KOPT-K1 (cell line): Measurements from ENCODE around the gene PRR3.

Experiments
- H3K27ac ChIP-seq: fragments of 200-600 bp; sonication (generic); 2 replicates; pipeline ENCODE4 v1.5.1; 2016; ENCODE audit warnings: antibody characterized with exemption, mild to moderate bottlenecking, low read depth, low read length; ENCODE audit not compliant: poor library complexity, severe bottlenecking
- H3K36me3 ChIP-seq: fragments of 200-600 bp; sonication (generic); 2 replicates; pipeline ENCODE4 v1.5.1; 2017; ENCODE audit warnings: antibody characterized with exemption, mild to moderate bottlenecking, low read length, moderate library complexity; ENCODE audit not compliant: insufficient read depth
- H3K9me3 ChIP-seq: fragments of 200-600 bp; sonication (generic); 2 replicates; pipeline ENCODE4 v1.5.1; 2017; ENCODE audit warnings: antibody characterized with exemption, low read length, mild to moderate bottlenecking; ENCODE audit not compliant: insufficient read depth, poor library complexity, severe bottlenecking

Gene PRR3

DNA sequence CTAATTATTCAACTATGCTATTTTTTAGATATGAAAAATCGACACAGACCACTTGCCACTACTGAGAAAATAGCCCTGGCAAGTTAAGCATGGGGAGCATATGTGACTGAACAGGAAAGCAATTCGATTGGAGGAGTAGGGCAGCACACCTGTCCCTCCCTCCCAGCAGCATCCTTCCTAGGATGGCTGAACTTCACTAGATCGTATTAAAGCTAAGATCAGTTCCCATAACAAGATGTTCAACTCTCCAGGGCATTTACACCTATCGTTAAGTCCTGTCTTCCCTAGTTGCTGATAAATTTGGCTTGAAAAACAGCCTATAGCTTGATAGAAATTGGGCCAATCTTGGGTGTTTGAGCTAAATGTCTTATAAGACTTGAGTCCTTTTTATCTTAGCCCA lies 53.0 kb downstream of the PRR3 start:
- Histone ChIP-seq H3K9me3 (no peaks in the 10 kb centered on the region), H3K36me3 (peaks cover 91% of the 10 kb centered on the region)

DNA sequence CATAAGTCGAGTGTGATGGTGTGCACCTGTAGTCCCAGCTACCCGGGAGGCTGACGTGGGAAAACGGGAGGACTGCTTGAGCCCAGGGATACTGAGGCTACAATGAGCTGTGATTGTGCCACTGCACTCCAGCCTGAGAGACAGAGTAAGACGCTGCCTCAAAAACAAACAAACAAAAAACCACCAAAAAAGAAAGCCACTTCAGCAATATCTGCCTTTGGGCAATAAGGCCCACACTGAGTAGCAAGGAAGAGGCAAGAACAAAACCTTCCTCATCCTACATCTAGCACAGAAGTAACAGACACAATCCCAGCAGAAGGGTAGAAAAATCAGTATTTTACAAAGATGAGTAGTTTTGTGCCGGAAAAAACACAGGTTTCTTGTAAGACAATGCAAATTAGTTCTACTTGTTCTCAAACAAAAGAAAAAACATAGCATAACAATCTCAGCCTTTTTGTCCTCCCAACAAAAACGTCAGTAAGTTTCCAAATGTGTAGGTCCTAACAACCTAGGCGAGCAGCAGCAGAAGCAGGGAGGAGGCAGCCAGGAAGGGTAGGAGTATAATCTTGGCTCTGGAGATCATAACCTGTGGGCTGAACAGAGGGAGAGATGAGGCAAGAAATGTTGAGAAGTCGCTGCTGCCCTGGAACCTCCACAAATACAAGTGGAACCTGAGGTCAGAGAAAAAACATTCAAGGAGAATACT lies 54.2 kb downstream of the PRR3 start:
- H3K9me3 ChIP-seq: no peaks in the 10 kb centered on the region
- H3K27ac ChIP-seq: peak overlapping the region; percentile 95
- H3K36me3 ChIP-seq: peaks cover 84% of the 10 kb centered on the region

More for the DNA sequence above, 53.0 kb downstream of the PRR3 start:
- H3K27ac ChIP-seq: peak overlapping the region; percentile 95

DNA sequence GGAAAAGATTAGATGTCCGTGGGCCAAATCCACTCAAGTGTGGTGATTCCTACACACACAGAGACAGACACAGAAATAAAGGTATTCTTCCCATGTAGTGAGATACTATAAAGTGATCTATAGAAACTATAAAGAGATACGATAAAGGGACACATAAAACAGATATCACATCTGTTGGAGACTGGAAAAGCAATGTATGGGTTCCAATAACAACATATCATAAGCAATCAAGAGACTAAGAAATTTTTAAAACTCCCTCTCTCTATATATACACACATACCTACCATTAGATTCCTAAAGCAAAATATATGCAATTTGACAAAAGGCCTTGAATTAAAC lies 54.7 kb downstream of the PRR3 start:
- Histone ChIP-seq H3K9me3 (no peaks in the 10 kb centered on the region), H3K36me3 (peaks cover 84% of the 10 kb centered on the region), H3K27ac (peak overlapping the region; percentile 95)

DNA sequence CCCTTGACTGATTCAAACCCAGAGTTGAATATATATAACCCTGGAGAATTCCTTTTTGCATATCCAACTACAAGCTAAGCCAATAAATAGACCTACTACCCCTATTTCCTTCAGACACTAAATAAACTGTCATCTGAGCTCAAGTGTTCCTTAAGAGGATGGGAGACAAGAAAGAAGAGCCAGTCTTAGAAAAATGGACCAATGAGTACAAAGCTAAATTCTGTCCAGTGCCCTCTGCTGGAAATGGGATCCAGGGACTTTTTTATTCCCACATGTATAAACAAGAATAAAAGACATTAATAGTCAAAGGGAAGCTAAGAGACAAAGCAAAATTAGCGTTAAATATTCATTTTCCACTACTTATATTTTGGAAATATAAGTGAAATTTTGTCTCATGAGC lies 55.1 kb downstream of the PRR3 start:
- Histone ChIP-seq H3K36me3 (peaks cover 82% of the 10 kb centered on the region), H3K9me3 (no peaks in the 10 kb centered on the region), H3K27ac (peak overlapping the region; percentile 95)

DNA sequence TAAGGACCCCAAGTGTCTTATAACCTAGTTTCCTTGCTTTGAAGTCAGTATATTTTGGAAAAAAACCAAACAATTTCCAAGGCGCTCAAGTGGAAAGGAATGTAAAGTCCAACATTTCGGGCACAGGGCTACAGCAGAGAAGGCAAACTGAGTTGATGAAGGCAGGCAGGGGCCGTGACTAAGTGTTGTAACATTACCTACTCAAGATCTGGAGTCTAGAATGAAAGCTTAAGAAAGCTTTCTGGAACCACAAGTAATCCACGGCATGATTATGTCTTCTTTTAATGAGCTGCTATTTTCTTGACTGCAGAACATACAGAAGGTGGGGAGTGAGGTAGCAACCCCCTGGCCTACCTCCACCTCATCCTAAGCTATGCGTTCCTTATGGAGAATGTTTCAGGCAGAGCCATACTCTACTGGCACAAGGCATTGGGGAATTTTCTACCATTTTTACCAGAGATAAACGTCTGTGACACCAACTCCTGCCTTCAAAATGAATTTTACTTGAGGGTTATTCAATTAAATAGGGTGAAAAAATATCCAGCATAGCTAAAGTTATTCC lies 55.7 kb downstream of the PRR3 start:
- Histone ChIP-seq H3K36me3 (peaks cover 76% of the 10 kb centered on the region), H3K27ac (peak overlapping the region; percentile 95), H3K9me3 (no peaks in the 10 kb centered on the region)
